K562 (cell line): ENCODE data around the gene IDI1. TPM values are rescaled to one million over a fixed set of nuclear protein-coding genes. Genes with fewer than 3 reads are reported as not detected.
A peak's percentile ranks its signal among the peaks of the same experiment; 100 is the strongest.

Experiments used
- BHLHE40 ChIP-seq: IDR thresholded peaks from 2 replicates; pipeline ENCODE4 v1.6.1; 2011; ENCODE audit warnings: low read length, improper control_type of control experiment
- BRCA1 ChIP-seq, 2 experiments: fragments of 450-650 bp in 1 of 2; sonication (generic) in 1 of 2; formaldehyde crosslinking in 1 of 2; IDR thresholded peaks; 2 replicates each; pipeline versions ENCODE4 v1.5.0 to v1.6.1; 2017 to 2020; ENCODE audit warnings: mild to moderate bottlenecking in 1 of 2, missing genetic modification reagents in 1 of 2
- CXXC5 ChIP-seq: fragments of 250-450 bp; sonication (Bioruptor Pico); IDR thresholded peaks from 2 replicates; pipeline ENCODE4 v1.8.0; 2022; ENCODE audit warnings: inconsistent platforms, mild to moderate bottlenecking, moderate library complexity
- EHMT2 ChIP-seq: fragments of 450-650 bp; IDR thresholded peaks from 2 replicates; pipeline ENCODE4 v1.6.1; 2018; ENCODE audit warnings: antibody characterized with exemption
- GATA2 ChIP-seq: sonication (generic); formaldehyde crosslinking; IDR thresholded peaks from 2 replicates; pipeline ENCODE4 v1.4.0; 2020; ENCODE audit warnings: mild to moderate bottlenecking, missing genetic modification reagents
- HDAC1 ChIP-seq, 2 experiments: fragments of 450-650 bp; IDR thresholded peaks; 2 replicates each; pipeline ENCODE4 v1.6.1; 2016 to 2017; ENCODE audit warnings: inconsistent platforms in 1 of 2, mild to moderate bottlenecking in 1 of 2, moderate library complexity in 1 of 2
- HDAC3 ChIP-seq: fragments of 450-650 bp; IDR thresholded peaks from 2 replicates; pipeline ENCODE4 v1.6.1; 2018; ENCODE audit warnings: borderline replicate concordance, mild to moderate bottlenecking, moderate library complexity; ENCODE audit not compliant: partially characterized antibody
- HLTF ChIP-seq: fragments of 450-650 bp; IDR thresholded peaks from 2 replicates; pipeline ENCODE4 v1.6.1; 2016
- KLF13 ChIP-seq: fragments of 450-650 bp; IDR thresholded peaks from 2 replicates; pipeline ENCODE4 v1.6.1; 2016; ENCODE audit warnings: missing genetic modification characterization, low read depth, mild to moderate bottlenecking, missing compliant biosample characterization, moderate library complexity, borderline replicate concordance
- NCOA1 ChIP-seq: fragments of 450-650 bp; IDR thresholded peaks from 2 replicates; pipeline ENCODE4 v1.6.1; 2016; ENCODE audit warnings: low read depth
- NEUROD1 ChIP-seq: fragments of 150-350 bp; IDR thresholded peaks from 2 replicates; pipeline ENCODE4 v1.6.1; 2014; ENCODE audit warnings: borderline replicate concordance, low read length, low read depth; ENCODE audit not compliant: partially characterized antibody
- NR2F6 ChIP-seq: fragments of 450-650 bp; formaldehyde crosslinking; IDR thresholded peaks from 2 replicates; pipeline ENCODE4 v1.4.0; 2020; ENCODE audit warnings: mild to moderate bottlenecking
- SMARCA5 ChIP-seq: fragments of 450-650 bp; IDR thresholded peaks from 2 replicates; pipeline ENCODE4 v1.6.1; 2016
- TBL1XR1 ChIP-seq, 2 experiments: IDR thresholded peaks; 2 replicates each; pipeline ENCODE4 v1.6.1; 2012; ENCODE audit warnings: improper control_type of control experiment in 2 of 2, low read length in 2 of 2, mild to moderate bottlenecking in 1 of 2
- ZFP1 ChIP-seq: fragments of 450-650 bp; formaldehyde crosslinking; IDR thresholded peaks from 2 replicates; pipeline ENCODE4 v1.4.0; 2020; ENCODE audit warnings: mild to moderate bottlenecking, mixed read lengths
- ZNF76 ChIP-seq: fragments of 250-450 bp; sonication (Bioruptor Pico); IDR thresholded peaks from 2 replicates; pipeline ENCODE4 v1.4.0; 2020; ENCODE audit warnings: mild to moderate bottlenecking, moderate library complexity, borderline replicate concordance
- polyA plus RNA-seq, 8 experiments: library from polyadenylated mRNA; depleted of rRNA in 4 of 8; stranded (reverse) in 5 of 8; unstranded in 3 of 8; fragments of >200 nt; fragmentation: Nextera tagmentation in 2 of 8; fragmentation: Illumina TruSeq in 1 of 8; extraction: Ambion mirVana in 2 of 8; extraction: Trizol in 1 of 8; gene quantifications; 2 replicates each; pipeline versions ENCODE4 v1.2.1 to v1.2.3, GENCODE V29; 2011 to 2014; ENCODE audit warnings: inconsistent platforms in 1 of 8, missing spikeins in 1 of 8
- total RNA-seq, 7 experiments: library from RNA; depleted of rRNA in 6 of 7; stranded (reverse); fragments of >200 nt in 6 of 7; fragmentation: Illumina TruSeq in 2 of 7; extraction: Trizol in 2 of 7; gene quantifications; 2 replicates each; pipeline versions ENCODE4 v1.2.1 to v1.2.3, GENCODE V29; 2011 to 2021; ENCODE audit warnings: low replicate concordance in 1 of 7
- TF ChIP-seq, protein P1 (sequence below): fragments of 250-450 bp; sonication (Bioruptor Pico); IDR thresholded peaks from 2 replicates; pipeline ENCODE4 v1.5.0; 2021; ENCODE audit warnings: mild to moderate bottlenecking, moderate library complexity
- TF ChIP-seq, protein P2 (sequence below): conservative IDR thresholded peaks from 2 replicates; pipeline ENCODE4 v1.6.1; 2011; ENCODE audit warnings: low read depth, mild to moderate bottlenecking, low read length; ENCODE audit not compliant: control insufficient read depth
- TF ChIP-seq, protein P3 (sequence below), 2 experiments: fragments of 450-650 bp; IDR thresholded peaks; 2 replicates each; pipeline ENCODE4 v1.6.1; 2018; ENCODE audit warnings: mild to moderate bottlenecking in 2 of 2, low read depth in 1 of 2; ENCODE audit not compliant: partially characterized antibody in 2 of 2
- TF ChIP-seq, protein P4 (sequence below): fragments of 450-650 bp; formaldehyde crosslinking; IDR thresholded peaks from 2 replicates; pipeline ENCODE4 v1.4.0; 2022; ENCODE audit warnings: mild to moderate bottlenecking, moderate library complexity

The IDI1 gene
- total and polyA plus RNA-seq, 9 of the 15 experiments (the other 6 are each of a cell fraction or from before 2014, with no cell fraction given) = 70.0 to 265 (median 119) TPM

DNA sequence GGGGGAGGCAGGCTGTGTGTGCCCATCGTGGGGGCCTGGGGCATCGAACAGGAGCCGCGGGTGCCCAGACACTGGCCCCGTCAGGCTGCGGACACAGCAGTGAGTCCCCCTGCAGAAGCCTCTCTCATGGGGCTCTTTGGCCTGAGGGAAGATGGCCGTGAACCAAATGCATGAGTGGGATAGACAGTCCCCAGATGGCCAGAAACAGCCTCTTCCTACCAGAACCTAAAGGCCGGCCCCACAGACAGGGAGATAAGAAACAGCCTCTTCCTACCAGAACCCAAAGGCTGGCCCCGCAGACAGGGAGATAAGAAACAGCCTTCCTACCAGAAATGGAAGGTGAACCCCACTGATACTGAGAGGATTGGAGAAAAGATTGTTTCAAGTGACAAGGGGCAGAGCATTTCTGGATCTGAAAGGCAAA, 39.8 kb downstream of the IDI1 start (continued):
- TF ChIP-seq, protein P1, sequence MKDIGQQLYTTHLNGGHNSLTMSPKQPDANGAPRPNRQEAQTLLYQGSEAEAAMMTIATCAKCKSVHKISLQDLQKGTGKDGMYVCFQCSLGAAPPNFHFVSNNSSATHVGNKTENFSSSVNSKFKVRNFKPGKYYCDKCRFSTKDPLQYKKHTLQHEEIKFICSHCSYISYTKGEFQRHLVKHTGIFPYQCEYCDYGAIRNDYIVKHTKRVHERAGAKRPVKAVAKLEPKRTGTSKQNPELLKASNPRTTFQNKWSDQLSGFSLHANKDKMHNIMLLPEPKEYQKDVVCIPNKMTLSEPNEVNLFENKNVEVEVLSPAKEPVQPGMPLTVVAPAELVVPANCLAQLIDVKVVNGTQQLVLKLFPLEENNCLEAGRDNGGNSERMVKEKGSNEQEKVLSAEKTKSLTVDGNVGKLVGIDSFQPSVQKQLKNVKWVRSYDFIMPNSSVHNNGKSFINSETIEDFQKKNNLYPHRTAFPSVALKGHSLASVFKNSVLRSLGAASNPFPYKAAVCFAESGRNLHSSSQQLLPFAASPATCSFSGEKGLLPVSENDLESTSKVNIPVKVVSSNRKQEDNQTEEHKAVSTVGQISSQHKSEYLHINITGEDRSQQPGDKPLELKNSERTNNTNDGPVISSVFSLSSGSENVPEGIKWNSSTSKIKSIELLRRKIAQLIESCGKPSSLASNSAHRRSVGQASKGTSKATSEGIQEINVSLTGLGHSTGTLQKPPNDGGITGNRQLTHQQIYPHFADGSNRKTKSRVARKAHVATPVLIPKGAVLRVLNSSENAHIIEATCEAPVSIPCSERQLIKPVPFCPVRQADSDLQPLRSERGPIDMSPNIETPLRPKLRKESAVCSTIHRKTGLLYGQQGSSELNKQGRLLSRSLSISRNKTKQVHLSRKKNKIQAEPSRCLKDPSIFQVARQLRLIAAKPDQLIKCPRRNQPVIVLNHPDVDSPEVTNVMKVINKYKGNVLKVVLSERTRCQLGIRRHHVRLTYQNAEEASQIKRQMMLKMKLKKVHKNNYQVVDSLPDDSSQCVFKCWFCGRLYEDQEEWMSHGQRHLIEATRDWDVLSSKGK (CRISPR knock-in tag) = no peak
- TF ChIP-seq ZFP1 (CRISPR knock-in tag) (no peak), HDAC3 (peak; percentile 50), EHMT2 (no peak), SMARCA5 (peak; percentile 26; the same call in 1 of the 2 replicates), NCOA1 (no peak), BRCA1 (IDR thresholded peaks at IDR 0.05) (no peak), BRCA1 (CRISPR knock-in tag; IDR thresholded peaks at IDR 0.05) (no peak), BHLHE40 (no peak), NR2F6 (CRISPR knock-in tag) (no peak), KLF13 (no peak), HLTF (no peak), CXXC5 (CRISPR knock-in tag) (peak; percentile 64), HDAC1 (IDR thresholded peaks at IDR 0.05) (0 out of 4 replicates have a peak, but pooled peaks of 1 of the 2 experiments have one; percentile 22), TBL1XR1 (IDR thresholded peaks at IDR 0.05; ENCODE audit: low read length in 2 of 2) (0 out of 4 replicates have a peak, but pooled peaks of 1 of the 2 experiments have one; percentile 28), NEUROD1 (no peak), ZNF76 (CRISPR knock-in tag) (no peak), GATA2 (peak; percentile 61; the same call in 1 of the 2 replicates)
- TF ChIP-seq, protein P2, sequence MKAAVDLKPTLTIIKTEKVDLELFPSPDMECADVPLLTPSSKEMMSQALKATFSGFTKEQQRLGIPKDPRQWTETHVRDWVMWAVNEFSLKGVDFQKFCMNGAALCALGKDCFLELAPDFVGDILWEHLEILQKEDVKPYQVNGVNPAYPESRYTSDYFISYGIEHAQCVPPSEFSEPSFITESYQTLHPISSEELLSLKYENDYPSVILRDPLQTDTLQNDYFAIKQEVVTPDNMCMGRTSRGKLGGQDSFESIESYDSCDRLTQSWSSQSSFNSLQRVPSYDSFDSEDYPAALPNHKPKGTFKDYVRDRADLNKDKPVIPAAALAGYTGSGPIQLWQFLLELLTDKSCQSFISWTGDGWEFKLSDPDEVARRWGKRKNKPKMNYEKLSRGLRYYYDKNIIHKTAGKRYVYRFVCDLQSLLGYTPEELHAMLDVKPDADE = no peak; the same call in 1 of the 2 replicates
- TF ChIP-seq, protein P3, sequence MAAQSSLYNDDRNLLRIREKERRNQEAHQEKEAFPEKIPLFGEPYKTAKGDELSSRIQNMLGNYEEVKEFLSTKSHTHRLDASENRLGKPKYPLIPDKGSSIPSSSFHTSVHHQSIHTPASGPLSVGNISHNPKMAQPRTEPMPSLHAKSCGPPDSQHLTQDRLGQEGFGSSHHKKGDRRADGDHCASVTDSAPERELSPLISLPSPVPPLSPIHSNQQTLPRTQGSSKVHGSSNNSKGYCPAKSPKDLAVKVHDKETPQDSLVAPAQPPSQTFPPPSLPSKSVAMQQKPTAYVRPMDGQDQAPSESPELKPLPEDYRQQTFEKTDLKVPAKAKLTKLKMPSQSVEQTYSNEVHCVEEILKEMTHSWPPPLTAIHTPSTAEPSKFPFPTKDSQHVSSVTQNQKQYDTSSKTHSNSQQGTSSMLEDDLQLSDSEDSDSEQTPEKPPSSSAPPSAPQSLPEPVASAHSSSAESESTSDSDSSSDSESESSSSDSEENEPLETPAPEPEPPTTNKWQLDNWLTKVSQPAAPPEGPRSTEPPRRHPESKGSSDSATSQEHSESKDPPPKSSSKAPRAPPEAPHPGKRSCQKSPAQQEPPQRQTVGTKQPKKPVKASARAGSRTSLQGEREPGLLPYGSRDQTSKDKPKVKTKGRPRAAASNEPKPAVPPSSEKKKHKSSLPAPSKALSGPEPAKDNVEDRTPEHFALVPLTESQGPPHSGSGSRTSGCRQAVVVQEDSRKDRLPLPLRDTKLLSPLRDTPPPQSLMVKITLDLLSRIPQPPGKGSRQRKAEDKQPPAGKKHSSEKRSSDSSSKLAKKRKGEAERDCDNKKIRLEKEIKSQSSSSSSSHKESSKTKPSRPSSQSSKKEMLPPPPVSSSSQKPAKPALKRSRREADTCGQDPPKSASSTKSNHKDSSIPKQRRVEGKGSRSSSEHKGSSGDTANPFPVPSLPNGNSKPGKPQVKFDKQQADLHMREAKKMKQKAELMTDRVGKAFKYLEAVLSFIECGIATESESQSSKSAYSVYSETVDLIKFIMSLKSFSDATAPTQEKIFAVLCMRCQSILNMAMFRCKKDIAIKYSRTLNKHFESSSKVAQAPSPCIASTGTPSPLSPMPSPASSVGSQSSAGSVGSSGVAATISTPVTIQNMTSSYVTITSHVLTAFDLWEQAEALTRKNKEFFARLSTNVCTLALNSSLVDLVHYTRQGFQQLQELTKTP (IDR thresholded peaks at IDR 0.05; ENCODE audit: low read depth in 1 of 2, partially characterized antibody in 2 of 2) = no peak
- TF ChIP-seq, protein P4, sequence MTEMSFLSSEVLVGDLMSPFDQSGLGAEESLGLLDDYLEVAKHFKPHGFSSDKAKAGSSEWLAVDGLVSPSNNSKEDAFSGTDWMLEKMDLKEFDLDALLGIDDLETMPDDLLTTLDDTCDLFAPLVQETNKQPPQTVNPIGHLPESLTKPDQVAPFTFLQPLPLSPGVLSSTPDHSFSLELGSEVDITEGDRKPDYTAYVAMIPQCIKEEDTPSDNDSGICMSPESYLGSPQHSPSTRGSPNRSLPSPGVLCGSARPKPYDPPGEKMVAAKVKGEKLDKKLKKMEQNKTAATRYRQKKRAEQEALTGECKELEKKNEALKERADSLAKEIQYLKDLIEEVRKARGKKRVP (CRISPR knock-in tag) = 0 out of 2 replicates have a peak, but pooled peaks have one; percentile 21
